HG03558 (cell line): ENCODE data around the gene VOPP1.

ENCODE experiments used
- ATAC-seq: cut with Tn5 transposase; IDR thresholded peaks from one replicate; pipeline ENCODE4 v1.9.1; 2021; ENCODE audit warnings: moderate number of reproducible peaks; ENCODE audit not compliant: unreplicated experiment; ENCODE audit errors: extremely low read depth

VOPP1 gene

GRCh38 chr7:55441774-55442522 is 130.4 kb downstream of the VOPP1 start:
- no peak for ATAC-seq

GRCh38 chr7:55441002-55441401 is 131.3 kb downstream of the VOPP1 start:
- ATAC-seq: no peak

- ATAC-seq: no peak
Observed at GRCh38 chr7:55440040-55440690, 132.1 kb downstream of the VOPP1 start.

GRCh38 chr7:55439627-55440026 is 132.7 kb downstream of the VOPP1 start:
- no peak for ATAC-seq

GRCh38 chr7:55438757-55439525 is 133.4 kb downstream of the VOPP1 start:
- no peak for ATAC-seq

- no peak for ATAC-seq
Observed at GRCh38 chr7:55438085-55438756, 134.1 kb downstream of the VOPP1 start.

- no peak for ATAC-seq
Observed at GRCh38 chr7:55437375-55437774, 134.9 kb downstream of the VOPP1 start.

- ATAC-seq: no peak
Observed at GRCh38 chr7:55436457-55436856, 135.8 kb downstream of the VOPP1 start.

GRCh38 chr7:55435466-55435865 is 136.8 kb downstream of the VOPP1 start:
- no peak for ATAC-seq

- ATAC-seq: peak; percentile 52
Observed at GRCh38 chr7:55432939-55433784, 139.1 kb downstream of the VOPP1 start.

GRCh38 chr7:55432506-55432905 is 139.8 kb downstream of the VOPP1 start:
- no peak for ATAC-seq

GRCh38 chr7:55431898-55432297 is 140.4 kb downstream of the VOPP1 start:
- ATAC-seq: no peak

GRCh38 chr7:55429835-55430499 is 142.3 kb downstream of the VOPP1 start:
- no peak for ATAC-seq

- no peak for ATAC-seq
Observed at GRCh38 chr7:55427800-55428199, 144.5 kb downstream of the VOPP1 start.

GRCh38 chr7:55427342-55427741 is 145.0 kb downstream of the VOPP1 start:
- no peak for ATAC-seq

GRCh38 chr7:55426676-55427075 is 145.6 kb downstream of the VOPP1 start:
- ATAC-seq: no peak

- ATAC-seq: no peak
Observed at GRCh38 chr7:55425141-55425752, 147.1 kb downstream of the VOPP1 start.

- ATAC-seq: no peak
Observed at GRCh38 chr7:55423891-55424290, 148.4 kb downstream of the VOPP1 start.

GRCh38 chr7:55423277-55423711 is 149.0 kb downstream of the VOPP1 start:
- ATAC-seq: no peak
